ENCODE data around the gene DUSP14. TPM values are rescaled to one million over a fixed set of nuclear protein-coding genes. Genes with fewer than 3 reads are reported as not detected.

Gene DUSP14
- total and polyA plus RNA-seq, 9 of the 15 experiments (the other 6 are each of a cell fraction or from before 2014, with no cell fraction given) = 20.2 to 74.0 (median 31.8) TPM

GRCh38 chr17:37483311-37484039 is 6.2 kb upstream of the DUSP14 start (continued):
- TF ChIP-seq CEBPB (tag; IDR thresholded peaks at IDR 0.05) = peak; percentile 56; the same call in 1 of the 2 replicates
- TF ChIP-seq, protein P1, sequence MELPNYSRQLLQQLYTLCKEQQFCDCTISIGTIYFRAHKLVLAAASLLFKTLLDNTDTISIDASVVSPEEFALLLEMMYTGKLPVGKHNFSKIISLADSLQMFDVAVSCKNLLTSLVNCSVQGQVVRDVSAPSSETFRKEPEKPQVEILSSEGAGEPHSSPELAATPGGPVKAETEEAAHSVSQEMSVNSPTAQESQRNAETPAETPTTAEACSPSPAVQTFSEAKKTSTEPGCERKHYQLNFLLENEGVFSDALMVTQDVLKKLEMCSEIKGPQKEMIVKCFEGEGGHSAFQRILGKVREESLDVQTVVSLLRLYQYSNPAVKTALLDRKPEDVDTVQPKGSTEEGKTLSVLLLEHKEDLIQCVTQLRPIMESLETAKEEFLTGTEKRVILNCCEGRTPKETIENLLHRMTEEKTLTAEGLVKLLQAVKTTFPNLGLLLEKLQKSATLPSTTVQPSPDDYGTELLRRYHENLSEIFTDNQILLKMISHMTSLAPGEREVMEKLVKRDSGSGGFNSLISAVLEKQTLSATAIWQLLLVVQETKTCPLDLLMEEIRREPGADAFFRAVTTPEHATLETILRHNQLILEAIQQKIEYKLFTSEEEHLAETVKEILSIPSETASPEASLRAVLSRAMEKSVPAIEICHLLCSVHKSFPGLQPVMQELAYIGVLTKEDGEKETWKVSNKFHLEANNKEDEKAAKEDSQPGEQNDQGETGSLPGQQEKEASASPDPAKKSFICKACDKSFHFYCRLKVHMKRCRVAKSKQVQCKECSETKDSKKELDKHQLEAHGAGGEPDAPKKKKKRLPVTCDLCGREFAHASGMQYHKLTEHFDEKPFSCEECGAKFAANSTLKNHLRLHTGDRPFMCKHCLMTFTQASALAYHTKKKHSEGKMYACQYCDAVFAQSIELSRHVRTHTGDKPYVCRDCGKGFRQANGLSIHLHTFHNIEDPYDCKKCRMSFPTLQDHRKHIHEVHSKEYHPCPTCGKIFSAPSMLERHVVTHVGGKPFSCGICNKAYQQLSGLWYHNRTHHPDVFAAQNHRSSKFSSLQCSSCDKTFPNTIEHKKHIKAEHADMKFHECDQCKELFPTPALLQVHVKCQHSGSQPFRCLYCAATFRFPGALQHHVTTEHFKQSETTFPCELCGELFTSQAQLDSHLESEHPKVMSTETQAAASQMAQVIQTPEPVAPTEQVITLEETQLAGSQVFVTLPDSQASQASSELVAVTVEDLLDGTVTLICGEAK (IDR thresholded peaks at IDR 0.05) = no peak
- TF ChIP-seq, protein P1 (CRISPR knock-in tag; IDR thresholded peaks at IDR 0.05) = no peak
- TF ChIP-seq ZSCAN32 (CRISPR knock-in tag; IDR thresholded peaks at IDR 0.05) = 0 out of 2 replicates have a peak, but pooled peaks have one; percentile 57
- peak; percentile 45 for TF ChIP-seq EP400 (IDR thresholded peaks at IDR 0.05)
- no peak for TF ChIP-seq NFRKB (IDR thresholded peaks at IDR 0.05; ENCODE audit: low read depth)
- no peak for TF ChIP-seq ZNF764 (CRISPR knock-in tag; IDR thresholded peaks at IDR 0.05; ENCODE audit: low read depth)
- TF ChIP-seq POLR3A (IDR thresholded peaks at IDR 0.05; ENCODE audit: borderline replicate concordance, extremely low read depth, insufficient read depth, insufficient read length) = no peak
- TF ChIP-seq, protein P2, sequence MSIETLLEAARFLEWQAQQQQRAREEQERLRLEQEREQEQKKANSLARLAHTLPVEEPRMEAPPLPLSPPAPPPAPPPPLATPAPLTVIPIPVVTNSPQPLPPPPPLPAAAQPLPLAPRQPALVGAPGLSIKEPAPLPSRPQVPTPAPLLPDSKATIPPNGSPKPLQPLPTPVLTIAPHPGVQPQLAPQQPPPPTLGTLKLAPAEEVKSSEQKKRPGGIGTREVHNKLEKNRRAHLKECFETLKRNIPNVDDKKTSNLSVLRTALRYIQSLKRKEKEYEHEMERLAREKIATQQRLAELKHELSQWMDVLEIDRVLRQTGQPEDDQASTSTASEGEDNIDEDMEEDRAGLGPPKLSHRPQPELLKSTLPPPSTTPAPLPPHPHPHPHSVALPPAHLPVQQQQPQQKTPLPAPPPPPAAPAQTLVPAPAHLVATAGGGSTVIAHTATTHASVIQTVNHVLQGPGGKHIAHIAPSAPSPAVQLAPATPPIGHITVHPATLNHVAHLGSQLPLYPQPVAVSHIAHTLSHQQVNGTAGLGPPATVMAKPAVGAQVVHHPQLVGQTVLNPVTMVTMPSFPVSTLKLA (conservative IDR thresholded peaks at IDR 0.05) = 0 out of 4 replicates have a peak, but pooled peaks of 1 of the 2 experiments have one; percentile 19
- 0 out of 4 replicates have a peak, but pooled peaks of 1 of the 2 experiments have one; percentile 31 for TF ChIP-seq TRIM24 (IDR thresholded peaks at IDR 0.05)
- peak; percentile 65; the same call in 1 of the 2 replicates for TF ChIP-seq CEBPG (CRISPR knock-in tag; IDR thresholded peaks at IDR 0.05)
- TF ChIP-seq CEBPG (tag; conservative IDR thresholded peaks at IDR 0.05 in 1 of 2, IDR thresholded peaks at IDR 0.05 in 1 of 2) = peak; percentile 89 to 95
- TF ChIP-seq, protein P3, sequence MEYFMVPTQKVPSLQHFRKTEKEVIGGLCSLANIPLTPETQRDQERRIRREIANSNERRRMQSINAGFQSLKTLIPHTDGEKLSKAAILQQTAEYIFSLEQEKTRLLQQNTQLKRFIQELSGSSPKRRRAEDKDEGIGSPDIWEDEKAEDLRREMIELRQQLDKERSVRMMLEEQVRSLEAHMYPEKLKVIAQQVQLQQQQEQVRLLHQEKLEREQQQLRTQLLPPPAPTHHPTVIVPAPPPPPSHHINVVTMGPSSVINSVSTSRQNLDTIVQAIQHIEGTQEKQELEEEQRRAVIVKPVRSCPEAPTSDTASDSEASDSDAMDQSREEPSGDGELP (CRISPR knock-in tag; IDR thresholded peaks at IDR 0.05; ENCODE audit: borderline replicate concordance) = peak; percentile 53
- peak; percentile 65; the same call in 1 of the 2 replicates for TF ChIP-seq ATF7 (IDR thresholded peaks at IDR 0.05)
